NCI-H82 treated with DMSO at 0.1 percent for 48 hours (cell line): ENCODE results near the gene KRTAP13-2.

Source experiments
- DNase-seq: peaks from one replicate; lab custom pipeline; 2025; ENCODE audit not compliant: unreplicated experiment; lab: John Stamatoyannopoulos, UW

The KRTAP13-2 gene

GRCh38 chr21:30372139-30372770, at the start of gene KRTAP13-2:
Gene KRTAP13-2, minus strand, starts transcription at chr21:30372271. Its CDS starts 58 bp downstream, at chr21:30372213.
- DNase-seq: no peak

GRCh38 chr21:30415993-30416392, 43.9 kb upstream of the KRTAP13-2 start:
- DNase-seq: no peak

- peak; percentile 48 for DNase-seq
Observed at GRCh38 chr21:30408782-30409494, 36.9 kb upstream of the KRTAP13-2 start.

GRCh38 chr21:30395731-30396130, 23.7 kb upstream of the KRTAP13-2 start, which contains the start of gene KRTAP13-1:
Gene KRTAP13-1, plus strand, starts transcription at chr21:30396031. Its CDS starts 56 bp downstream, at chr21:30396087.
- no peak for DNase-seq

- no peak for DNase-seq
Observed at GRCh38 chr21:30391492-30392025, 19.5 kb upstream of the KRTAP13-2 start.

GRCh38 chr21:30382201-30382600, 10.1 kb upstream of the KRTAP13-2 start:
- no peak for DNase-seq

- no peak for DNase-seq
Observed at GRCh38 chr21:30355906-30356305, 16.2 kb downstream of the KRTAP13-2 start.

GRCh38 chr21:30354308-30355005, 17.6 kb downstream of the KRTAP13-2 start:
- DNase-seq: no peak

- no peak for DNase-seq
Observed at GRCh38 chr21:30351534-30351933, 20.5 kb downstream of the KRTAP13-2 start.

- DNase-seq: no peak
Observed at GRCh38 chr21:30349572-30349971, 22.5 kb downstream of the KRTAP13-2 start.

GRCh38 chr21:30348506-30348905, 23.6 kb downstream of the KRTAP13-2 start, which contains the start of gene KRTAP23-1:
Gene KRTAP23-1, minus strand, starts transcription at chr21:30348606. Its CDS starts 0 bp downstream, at chr21:30348606.
- DNase-seq: no peak

- no peak for DNase-seq
Observed at GRCh38 chr21:30345014-30345413, 27.1 kb downstream of the KRTAP13-2 start.

GRCh38 chr21:30340714-30341573, 31.1 kb downstream of the KRTAP13-2 start:
- peak; percentile 5 for DNase-seq

GRCh38 chr21:30338717-30339116, 33.4 kb downstream of the KRTAP13-2 start:
- no peak for DNase-seq

- no peak for DNase-seq
Observed at GRCh38 chr21:30337772-30338171, 34.3 kb downstream of the KRTAP13-2 start.

- no peak for DNase-seq
Observed at GRCh38 chr21:30337276-30337744, 34.8 kb downstream of the KRTAP13-2 start, which contains the start of gene KRTAP27-1. Gene KRTAP27-1, minus strand, starts transcription at chr21:30337694. Its CDS starts 26 bp downstream, at chr21:30337668.

- no peak for DNase-seq
Observed at GRCh38 chr21:30336596-30336995, 35.5 kb downstream of the KRTAP13-2 start.

GRCh38 chr21:30333736-30334135, 38.3 kb downstream of the KRTAP13-2 start:
- no peak for DNase-seq

GRCh38 chr21:30332681-30333080, 39.4 kb downstream of the KRTAP13-2 start:
- no peak for DNase-seq

GRCh38 chr21:30329203-30329875, 42.7 kb downstream of the KRTAP13-2 start:
- DNase-seq: no peak
